GM18511 (cell line): Measurements from ENCODE around the gene TRAPPC6A.
A peak's percentile ranks its signal among the peaks of the same experiment; 100 is the strongest.

Experiments
- ATAC-seq: cut with Tn5 transposase; IDR thresholded peaks from one replicate; pipeline ENCODE4 v1.9.1; 2021; ENCODE audit warnings: mild to moderate bottlenecking, moderate library complexity; ENCODE audit not compliant: unreplicated experiment

The TRAPPC6A gene

DNA sequence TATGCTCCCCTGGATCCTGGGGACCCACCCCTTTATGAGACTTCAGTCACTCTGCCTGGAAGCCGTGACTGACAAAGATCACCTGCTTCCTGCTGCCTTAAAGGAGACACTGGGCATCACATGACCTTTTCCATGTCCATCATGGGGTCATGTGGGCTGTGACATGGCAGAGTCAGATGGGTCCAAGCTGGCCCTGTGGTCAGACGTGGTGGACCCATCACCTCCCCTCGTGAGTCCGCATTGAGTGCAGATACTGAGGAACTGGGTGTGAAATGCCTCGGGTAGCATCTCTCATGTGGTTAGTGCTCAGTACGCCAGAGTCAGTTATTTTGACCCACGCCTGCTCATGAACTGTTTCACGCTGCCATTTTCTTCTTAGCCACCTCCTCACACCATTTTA, 44.4 kb downstream of the TRAPPC6A start:
- ATAC-seq, result no peak

DNA sequence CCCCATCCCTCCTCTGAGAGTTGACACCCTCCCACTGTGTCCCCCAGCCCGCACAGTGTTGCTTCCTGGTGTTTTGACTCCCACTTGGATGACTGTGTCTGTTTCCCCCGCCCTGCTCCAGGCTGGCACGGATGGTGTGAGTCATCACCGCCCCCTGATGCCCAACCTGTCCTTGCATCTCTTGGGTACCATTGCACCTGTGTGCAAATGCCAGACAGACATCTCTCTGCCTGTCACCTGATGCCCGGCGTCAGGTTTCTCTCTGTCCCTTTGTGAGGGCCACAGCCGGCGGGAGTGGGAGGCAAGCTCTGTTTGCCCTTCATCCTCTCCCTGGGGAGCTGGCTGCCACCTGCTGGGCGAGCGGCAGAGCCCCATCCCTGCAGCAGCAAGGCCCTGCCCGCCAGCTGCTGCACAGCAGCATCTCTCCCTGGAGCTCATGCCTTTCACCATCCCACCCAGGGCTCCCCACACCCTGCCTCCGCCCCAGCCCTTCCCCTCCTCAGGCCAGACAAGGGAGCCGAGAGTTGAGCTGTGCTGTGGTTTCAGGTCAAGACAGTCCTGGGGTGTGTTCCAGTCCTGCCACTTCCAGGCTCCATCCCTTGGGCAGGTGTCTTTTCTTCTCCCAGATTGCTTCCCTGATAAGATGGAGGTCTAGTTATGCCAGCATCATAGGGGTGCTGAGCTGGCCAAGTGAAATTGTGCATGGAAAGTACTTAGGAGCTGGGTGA, 47.0 kb downstream of the TRAPPC6A start:
- no peak for ATAC-seq

DNA sequence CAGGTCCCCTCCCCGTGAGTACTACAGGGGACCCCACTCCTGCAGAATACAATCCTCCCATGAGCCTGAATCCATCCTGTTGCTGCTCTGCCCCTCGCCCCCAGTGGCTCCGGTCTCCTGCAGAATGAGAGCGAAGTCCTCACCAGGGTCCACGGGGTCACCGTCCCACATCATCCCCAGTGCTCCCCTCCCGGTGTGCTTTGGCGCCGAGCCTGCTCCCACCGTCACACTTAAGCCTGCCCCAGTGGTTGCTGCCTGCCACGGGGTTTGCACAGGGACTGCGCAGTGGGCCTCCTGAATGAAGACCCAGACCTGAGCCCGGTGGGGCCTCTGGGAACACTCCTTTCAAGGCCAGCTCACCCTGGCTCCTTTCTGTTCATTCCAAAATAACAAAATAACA, 47.8 kb downstream of the TRAPPC6A start:
- ATAC-seq, result no peak

DNA sequence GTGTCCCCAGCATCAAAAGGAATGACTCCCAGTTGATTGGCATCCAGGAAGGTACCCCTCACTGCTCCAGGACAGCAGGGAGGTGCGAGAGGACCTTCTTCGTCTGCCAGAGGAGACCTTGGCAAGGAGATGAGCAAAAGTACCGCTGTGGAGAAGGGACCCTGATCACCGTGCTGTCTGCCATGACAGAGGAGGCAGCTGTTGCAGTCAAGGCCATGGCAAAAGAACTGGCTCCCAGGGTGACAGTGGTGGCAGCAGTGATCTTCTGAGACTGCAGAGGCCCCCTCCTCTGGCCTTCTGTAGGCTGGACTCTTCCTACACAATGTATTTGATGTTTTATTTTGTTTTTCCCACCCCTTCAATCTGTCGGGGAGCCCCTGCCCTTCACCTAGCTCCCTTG, 49.2 kb downstream of the TRAPPC6A start:
- ATAC-seq, result no peak

DNA sequence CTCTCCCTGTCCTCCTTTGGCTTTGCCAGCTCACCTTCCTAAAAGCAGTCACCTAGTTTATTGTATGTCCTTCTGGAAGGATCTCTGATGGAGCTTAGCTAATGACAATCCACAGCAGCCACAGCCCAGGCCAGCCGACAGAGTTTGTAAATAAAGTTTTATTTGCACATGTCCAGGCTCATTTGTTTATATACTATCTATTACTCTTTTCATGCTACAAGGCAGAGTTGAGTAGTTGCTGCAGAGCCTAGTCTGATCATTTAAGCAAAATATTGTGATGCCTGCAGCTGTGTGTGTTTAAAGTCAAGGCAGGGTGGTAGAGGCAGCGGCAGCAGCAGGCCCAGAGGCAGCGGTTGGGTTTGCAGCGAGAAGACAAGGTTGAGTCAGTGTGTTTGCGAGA, 49.9 kb downstream of the TRAPPC6A start:
- no peak for ATAC-seq

DNA sequence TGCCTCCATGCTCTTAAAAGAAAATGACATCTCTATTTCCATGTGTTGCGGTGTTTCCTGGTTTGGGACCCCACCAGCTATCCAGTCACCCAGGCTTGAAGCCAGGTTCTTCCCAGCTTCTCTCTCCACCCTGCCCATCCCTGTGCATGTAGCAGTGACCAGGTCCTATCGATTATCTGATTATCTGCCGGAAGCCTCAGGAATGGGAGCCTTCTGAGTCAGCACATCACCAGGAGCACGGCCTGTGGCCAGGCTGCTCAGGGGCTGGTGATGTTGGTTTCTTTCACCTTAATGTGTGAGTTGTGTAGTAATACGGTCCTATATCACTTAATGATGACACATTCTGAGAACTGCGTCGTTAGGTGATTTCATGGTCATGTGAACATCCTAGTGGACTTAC, 51.4 kb downstream of the TRAPPC6A start:
- no peak for ATAC-seq

DNA sequence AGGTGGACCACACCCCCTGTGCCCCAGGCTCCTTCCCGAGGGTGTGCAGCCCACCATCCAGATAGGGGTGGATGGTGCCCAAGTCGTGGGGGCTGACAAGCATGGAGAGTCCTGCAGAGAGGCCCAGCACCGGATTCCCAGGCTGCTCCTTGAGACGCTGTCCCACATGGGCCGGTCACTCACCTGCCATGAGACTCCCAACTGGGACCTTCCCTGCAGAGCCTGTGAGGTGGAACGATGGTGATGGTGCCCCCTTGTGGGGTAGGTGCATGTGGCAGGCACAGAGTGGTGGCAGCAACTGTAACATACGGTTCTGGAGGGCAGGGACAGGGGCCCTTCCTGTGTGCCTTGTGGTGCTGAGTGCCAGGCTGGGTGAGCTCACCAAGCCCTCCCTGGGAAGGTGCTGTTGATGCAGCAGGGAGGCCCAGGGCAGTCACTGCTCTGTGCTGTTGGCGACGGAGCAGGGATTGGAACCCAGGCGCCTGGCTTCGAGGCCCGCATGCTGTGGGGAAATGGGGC, 52.0 kb downstream of the TRAPPC6A start:
- ATAC-seq, result no peak

DNA sequence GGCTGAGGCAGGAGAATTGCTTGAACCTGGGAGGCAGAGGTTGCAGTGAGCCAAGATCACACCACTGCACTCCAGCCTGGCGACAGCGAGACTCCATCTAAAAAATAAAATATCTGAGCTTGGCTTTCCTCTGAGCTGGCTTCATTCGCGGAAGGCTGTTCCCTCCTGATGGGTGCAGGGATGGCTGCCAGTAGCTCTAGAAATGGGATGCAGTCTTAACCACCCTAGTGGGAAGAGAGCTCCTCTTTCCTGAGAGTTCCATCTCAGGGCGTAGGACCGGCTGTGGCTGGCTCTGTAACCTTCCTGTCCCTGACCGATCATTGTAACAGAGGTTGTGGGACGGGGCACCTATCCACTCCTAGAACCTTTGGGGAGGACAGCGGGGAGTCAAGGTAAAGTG, 52.7 kb downstream of the TRAPPC6A start:
- no peak for ATAC-seq

DNA sequence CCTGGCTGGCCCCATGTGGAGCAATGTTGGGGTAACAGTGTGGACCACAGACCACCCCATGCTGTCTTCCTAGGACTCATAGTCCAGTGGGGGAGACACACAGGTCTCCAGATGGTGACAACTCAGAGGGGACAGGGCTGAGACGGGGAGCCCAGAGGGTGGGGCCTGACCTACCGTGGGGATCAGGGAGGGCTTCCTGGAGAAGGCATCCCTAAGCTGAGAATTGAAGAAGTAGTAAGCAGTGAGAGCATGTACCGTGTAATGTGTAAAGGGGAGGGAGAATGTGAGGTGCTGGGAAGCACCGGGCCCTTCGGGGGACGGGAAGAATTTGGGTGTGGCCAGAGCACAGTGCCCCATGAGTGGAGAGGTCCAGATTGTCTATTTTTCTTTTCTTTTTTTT, 54.0 kb downstream of the TRAPPC6A start:
- no peak for ATAC-seq

DNA sequence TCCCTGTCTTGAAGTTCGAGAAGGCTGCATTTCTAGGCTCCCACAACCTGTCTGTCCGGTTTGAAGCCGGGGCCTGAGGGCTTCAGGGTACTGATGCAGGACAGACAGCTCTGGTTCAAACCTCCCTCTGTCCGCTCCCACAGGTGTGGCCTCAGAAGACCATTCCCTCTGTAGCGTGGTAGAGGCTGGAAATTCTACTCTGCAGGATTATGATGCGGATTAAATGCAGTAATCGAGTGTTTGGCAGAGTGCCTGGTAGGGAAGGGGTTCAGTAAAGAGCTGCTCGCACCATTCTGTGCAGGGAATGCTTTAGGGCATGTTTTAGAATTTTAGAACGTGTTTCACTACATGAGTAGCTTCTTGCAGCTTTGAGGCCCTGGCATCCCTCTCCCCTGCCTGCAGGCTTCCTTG, 54.6 kb downstream of the TRAPPC6A start:
- no peak for ATAC-seq

DNA sequence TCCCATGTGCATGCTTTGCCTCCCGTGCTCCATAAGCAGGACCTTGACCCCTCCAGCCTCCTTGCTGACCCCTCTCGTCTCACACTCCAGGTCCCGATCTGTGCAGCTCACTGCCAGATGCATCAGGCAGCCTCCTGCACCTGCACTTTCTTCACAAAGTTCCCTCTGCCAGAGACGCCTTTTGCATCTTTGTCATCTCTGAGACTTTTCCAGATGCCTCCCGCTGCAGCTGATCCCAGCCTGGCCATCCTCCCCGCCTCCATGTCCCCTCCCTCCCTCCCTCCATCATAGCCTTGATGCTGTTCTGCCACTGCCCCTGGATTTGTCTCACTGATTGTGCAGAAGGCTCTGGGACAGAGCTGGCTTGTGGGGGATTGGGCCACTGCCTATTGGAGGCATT, 55.2 kb downstream of the TRAPPC6A start:
- ATAC-seq, result no peak

DNA sequence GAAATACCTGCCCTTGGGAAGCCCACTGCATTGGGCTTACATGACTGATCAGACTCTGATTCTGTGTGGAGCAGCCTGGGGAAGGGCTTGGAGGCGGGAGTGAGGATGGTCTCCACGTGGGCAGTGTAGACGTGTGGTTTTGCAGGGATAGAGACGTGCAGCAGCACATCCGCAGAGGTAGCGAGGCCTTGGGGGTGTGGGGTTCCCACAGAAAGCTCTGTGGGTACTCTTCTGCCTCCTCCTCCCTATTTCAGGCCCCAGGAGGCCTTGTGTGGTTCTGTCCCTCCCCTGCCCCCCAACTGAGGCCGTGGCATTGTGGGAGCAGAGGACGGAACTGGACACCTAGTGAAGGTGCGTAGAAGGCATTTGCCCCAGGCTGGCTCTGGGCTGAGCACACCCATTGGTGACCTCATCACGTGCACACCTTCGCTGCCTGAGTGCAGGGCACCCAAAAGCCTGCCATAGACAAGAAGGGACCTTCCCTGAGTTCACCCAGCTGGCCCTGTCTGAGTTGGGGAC, 56.2 kb downstream of the TRAPPC6A start:
- no peak for ATAC-seq

DNA sequence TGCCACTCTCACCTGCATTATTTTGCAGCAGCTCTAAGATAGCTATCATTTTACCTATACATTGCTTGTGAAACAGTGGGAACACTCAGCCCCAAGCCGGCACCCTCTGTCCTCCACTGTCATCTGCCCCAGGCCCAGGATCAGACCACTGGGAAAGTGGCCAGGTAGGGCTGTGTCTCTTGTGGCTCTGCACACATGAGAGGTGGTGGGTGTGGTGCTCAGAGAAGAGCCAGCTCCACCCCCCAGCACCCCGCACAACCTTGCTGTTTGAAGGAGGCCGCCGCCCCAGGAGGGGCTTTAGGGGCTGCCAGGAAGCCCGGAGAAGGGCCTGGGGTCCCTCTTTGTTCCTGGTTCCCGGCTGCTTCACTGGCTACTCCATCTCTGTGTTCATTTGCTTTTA, 58.5 kb downstream of the TRAPPC6A start:
- ATAC-seq, result no peak

DNA sequence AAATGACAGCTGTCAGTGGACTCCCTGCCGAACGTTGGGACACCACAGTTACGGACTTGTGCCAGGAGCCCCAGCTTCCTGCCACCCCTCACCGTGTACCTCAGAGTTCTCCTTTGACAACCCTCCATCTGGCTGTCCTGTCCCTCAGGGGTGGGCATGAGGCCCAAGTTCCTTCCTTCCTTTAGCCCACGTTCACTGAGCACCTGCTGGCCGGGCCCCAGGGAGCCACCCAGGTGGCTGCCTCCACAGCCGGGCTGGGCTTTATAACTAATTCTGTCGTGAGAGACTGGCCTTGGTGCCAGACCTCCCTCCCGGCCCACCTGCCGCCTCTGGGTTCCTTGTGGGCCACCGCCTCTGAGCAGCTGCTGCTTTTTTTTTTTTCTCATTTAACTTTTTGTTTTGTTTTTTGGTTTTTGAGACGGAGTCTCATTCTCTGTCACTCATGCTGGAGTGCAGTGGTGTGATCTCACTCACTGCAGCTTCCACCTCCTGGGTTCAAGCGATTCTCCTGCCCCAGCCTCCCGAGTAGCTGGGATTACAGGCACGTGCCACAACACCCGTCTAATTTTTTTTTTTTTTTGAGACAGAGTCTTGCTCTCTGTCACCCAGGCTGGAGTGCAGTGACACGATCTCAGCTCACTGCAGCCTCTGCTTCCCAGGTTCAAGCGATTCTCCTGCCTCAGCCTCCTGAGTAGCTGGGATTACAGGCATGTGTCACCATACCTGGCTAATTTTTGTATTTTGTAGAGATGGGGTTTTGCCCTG, 59.3 kb downstream of the TRAPPC6A start:
- peak; percentile 68 for ATAC-seq

DNA sequence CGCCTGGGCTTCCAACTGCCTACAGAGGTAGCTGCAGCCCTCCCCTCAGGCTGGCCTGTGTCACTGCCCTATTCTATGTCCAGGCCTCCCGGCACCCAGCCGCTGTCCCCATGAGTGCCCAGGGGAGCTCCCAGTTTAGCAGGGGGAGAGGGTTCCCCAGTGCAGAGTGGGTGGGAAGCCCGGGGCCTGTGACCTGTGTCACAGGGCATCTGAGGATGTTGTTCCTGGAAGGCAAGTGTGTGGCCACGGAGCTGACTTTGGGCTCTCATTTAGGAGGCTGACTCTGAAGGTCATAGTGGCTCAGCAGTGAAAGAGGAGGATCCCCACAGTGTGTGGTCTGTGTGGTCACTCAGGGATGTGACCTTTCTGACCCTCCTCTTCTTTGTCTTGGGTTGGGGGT, 59.9 kb downstream of the TRAPPC6A start:
- ATAC-seq, result peak; percentile 12

DNA sequence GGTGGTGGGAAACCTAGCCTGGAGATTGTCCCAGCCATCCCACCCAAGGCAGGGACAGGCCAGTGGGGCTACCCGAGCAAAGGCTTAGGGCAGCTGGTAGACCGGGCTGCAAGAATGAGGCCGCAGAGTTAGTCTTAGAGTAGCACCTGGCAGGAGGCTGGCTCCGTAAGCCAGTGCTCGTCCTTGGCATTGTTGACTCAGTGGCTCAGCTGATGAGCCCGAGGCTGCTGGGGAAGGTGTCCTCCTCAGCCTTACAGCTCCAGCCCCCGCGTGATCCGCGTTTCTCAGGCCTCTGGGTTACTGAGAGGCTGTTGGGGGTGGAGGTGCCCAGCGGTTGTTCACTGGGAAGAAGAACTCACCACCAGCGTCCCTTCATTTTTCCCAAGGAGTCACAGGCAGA, 60.4 kb downstream of the TRAPPC6A start:
- no peak for ATAC-seq

DNA sequence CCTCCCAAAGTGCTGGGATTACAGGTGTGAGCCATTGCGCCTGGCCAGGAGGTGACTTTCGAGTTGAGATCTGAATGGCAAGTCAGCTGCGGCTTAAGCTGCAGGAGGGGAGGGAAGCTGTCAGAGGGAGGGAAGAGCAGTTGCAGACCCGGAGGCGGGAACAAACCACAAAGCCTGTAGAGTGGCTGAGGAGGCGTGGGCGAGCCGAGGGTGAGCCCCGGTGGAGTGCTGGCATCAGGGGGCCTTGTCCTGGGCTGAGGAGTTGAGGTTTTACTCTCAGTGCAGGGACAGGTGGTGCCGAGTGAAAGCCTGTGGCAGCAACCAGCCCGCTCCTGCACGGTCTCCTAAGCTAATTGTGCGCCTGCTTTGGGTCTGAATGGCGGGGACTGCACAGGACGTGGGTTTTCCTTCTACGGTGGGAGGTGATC, 60.9 kb downstream of the TRAPPC6A start:
- peak; percentile 47 for ATAC-seq

DNA sequence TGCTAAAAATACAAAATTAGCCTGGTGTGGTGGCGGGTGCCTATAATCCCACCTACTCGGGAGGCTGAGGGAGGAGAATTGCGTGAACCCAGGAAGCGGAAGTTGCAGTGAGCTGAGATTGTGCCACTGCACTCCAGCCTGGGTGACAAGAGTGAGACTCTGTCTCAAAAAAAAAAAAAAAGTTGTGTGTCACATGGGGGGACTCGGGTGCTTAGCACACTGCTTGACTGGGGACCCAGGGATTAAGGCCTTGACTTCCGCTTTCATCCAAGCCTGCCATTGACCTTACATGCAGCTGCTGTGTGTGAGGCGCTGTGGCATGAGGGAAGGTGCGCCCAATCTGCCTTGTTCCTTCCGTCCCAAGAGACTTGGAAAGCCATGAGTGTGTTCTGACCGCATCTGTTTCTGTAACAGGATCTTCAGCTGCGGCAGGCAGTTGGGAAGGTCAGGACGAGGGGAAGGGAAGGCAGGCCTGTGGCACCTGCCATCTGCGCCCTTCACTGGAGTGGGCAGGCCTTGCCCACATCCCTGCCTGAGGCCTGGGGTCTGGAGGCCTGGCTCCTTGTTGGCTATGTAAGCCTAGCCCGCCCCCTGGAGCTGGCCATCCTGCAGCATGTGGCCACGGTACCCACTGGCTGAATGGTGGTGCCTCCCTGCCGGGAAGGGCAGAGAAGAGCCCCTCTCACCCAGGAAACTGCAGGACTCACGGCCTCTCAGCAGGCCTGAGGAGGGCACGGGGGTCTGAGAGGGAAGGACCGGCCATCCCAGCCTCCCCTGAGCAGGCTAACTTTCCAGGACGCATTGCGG, 62.0 kb downstream of the TRAPPC6A start:
- no peak for ATAC-seq

DNA sequence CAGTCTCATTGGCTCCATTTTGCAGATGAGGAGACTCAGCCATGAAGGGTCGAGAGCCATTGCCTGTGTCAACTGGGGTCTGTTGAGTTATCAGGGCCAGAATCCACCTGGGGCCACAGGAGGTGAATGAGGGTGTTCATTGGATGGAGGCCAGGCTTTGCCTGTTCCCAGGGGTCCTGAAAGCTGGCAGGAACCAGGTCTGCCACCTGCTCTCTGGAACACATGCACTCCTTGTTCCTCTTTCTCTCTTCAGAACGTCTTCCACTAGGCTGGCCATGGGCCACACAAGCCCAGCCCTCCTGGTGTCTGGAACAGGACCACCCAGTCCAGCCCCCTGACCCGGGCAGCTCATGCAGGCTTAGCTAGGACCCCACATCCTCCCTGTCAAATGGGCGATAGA, 63.9 kb downstream of the TRAPPC6A start:
- no peak for ATAC-seq

DNA sequence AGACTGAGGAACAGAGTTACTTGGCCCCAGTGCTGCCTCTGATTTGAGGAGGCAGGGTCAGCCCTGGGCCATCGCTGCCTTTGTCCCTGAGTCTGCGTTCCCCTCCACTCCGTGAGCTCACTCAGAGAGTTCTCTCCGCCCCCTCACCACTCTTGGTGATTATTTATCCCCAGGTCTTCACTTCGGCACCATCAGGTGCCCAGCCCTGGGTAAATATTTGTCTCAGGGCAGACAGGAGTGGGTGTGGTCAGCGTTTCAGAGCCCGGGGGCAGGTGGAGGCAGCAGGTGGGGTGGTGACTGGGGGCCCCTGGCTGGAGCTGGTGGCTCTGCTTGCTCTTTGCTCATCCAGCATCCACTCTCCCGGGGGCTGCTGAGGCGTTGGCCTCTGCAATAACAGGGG, 64.4 kb downstream of the TRAPPC6A start:
- ATAC-seq, result no peak
